Tibial nerve (tissue), 3 donors: ENCODE measurements around the gene ZNF138.

Source experiments
- POLR2A ChIP-seq, 2 donors: fragments of 450-650 bp; IDR thresholded peaks; one replicate each; pipeline ENCODE4 v1.6.1; 2017; ENCODE audit warnings: antibody characterized with exemption in 2 of 2, mild to moderate bottlenecking in 2 of 2, moderate library complexity in 2 of 2
- TF ChIP-seq, protein P1 (sequence below), 5 experiments: fragments of 200-600 bp in 3 of 5; fragments of 450-650 bp in 2 of 5; sonication (generic) in 3 of 5; IDR thresholded peaks; one replicate each; pipeline ENCODE4 v1.5.1; 2016 to 2019; ENCODE audit warnings: antibody characterized with exemption in 5 of 5, mild to moderate bottlenecking in 3 of 5, moderate library complexity in 2 of 5

GRCh38 chr7:64863969-64864368, 69.7 kb downstream of the ZNF138 start:
- TF ChIP-seq, protein P1, sequence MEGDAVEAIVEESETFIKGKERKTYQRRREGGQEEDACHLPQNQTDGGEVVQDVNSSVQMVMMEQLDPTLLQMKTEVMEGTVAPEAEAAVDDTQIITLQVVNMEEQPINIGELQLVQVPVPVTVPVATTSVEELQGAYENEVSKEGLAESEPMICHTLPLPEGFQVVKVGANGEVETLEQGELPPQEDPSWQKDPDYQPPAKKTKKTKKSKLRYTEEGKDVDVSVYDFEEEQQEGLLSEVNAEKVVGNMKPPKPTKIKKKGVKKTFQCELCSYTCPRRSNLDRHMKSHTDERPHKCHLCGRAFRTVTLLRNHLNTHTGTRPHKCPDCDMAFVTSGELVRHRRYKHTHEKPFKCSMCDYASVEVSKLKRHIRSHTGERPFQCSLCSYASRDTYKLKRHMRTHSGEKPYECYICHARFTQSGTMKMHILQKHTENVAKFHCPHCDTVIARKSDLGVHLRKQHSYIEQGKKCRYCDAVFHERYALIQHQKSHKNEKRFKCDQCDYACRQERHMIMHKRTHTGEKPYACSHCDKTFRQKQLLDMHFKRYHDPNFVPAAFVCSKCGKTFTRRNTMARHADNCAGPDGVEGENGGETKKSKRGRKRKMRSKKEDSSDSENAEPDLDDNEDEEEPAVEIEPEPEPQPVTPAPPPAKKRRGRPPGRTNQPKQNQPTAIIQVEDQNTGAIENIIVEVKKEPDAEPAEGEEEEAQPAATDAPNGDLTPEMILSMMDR (IDR thresholded peaks at IDR 0.05) = no peak
- TF ChIP-seq POLR2A (IDR thresholded peaks at IDR 0.05) = no peak
